Stimulated activated naive CD4-positive, alpha-beta T cell (primary cell): ENCODE measurements around the gene PSIP1.
"Not testable (repeated sequence)": the region's sequence is repeated elsewhere in the genome, so short reads cannot be mapped to it uniquely, and the experiment has no call there.

Experiments
- DNase-seq, 6 experiments: peaks; one replicate each; lab custom pipeline; 2025; lab: John Stamatoyannopoulos, UW

The PSIP1 gene

DNA sequence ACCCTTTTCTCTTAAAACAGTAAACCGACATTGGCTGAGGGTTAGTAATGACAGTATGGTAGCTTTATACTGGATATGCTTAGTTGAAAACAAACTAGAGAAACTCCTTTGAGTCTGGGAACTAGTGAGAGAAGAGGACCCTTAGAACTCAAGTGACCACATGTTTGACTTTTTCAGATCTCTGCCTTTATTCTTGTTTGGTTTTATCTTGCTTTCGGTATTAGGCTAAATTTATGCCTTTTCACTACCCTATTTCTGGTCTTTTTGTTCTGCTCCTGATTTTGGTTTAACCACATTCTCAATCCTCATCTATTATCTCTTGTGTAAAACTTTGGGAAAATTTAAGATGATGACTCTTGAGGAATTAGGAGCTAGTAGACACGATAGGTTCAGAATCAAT, 77.1 kb downstream of the PSIP1 start:
- no peak for DNase-seq

- no peak for DNase-seq
These were observed 77.6 kb downstream of the PSIP1 start for GRCh38 chr9:15433191-15433590.

- DNase-seq = no peak
These were observed 79.6 kb downstream of the PSIP1 start for GRCh38 chr9:15430920-15431844.

- DNase-seq = not testable (repeated sequence)
These were observed 83.1 kb downstream of the PSIP1 start for GRCh38 chr9:15427702-15428101.

DNA sequence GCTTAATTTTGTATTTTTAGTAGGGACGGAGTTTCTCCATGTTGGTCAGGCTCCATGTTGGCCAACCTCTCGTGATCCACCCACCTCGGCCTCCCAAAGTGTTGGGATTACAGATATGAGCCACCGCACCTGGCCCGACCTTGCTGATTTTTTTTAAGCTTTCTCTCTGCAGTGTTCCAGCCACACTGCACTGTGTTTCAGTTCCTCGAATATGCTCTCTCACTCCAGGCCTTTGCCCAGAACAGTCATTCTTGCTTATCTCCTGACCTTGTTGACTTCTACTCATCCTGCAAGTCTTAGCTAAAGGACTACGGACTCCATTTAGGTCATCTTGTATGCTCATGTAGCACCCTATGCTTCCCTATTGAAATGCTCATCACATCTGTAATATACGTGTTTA, 84.8 kb downstream of the PSIP1 start:
- DNase-seq = no peak

- DNase-seq = peak in 2 of 6 experiments; percentile 27 to 32
These were observed 87.4 kb downstream of the PSIP1 start for GRCh38 chr9:15423231-15423985.

DNA sequence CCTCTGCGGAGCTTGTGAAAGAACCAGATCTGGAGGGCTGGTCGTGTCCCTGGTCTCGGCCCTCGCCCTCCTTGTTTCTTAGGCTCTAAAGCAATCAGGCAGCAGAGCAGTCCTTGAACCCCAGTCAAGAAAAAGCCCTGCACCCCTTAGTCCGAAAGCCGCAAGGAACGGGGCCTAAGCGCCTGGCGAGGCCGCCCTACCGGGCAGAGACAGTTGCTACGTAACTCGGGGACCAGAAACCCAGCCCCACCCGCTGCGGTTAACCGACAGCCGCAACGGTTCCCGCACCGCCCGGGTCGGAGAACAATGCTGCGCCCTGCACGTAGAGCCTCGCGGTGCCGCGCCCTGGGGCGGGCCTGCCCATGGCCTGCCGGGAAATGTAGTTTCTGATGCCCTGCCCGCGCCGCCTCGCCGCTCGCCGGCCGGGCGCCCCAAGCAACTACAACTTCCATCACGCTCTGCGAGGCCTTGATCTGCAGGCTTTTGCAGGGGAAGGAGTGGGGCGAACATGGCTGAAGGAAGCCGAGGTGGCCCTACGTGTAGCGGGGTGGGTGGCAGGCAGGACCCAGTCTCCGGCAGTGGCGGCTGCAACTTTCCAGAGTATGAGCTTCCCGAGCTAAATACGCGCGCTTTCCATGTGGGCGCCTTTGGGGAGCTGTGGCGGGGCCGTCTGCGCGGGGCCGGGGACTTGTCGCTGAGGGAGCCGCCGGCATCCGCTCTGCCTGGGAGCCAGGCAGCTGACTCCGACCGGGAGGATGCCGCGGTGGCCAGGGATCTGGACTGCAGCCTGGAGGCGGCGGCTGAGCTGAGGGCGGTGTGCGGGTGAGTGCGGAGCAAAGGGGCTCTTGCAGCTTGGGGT, 88.2 kb downstream of the PSIP1 start, which contains the start of gene SNAPC3:
Gene SNAPC3, plus strand, starts transcription at position 505 of the 859 bp plus-strand sequence. Its CDS starts 4 bp downstream, at position 509.
- DNase-seq = peak; percentile 89 to 92 (median 92)

DNA sequence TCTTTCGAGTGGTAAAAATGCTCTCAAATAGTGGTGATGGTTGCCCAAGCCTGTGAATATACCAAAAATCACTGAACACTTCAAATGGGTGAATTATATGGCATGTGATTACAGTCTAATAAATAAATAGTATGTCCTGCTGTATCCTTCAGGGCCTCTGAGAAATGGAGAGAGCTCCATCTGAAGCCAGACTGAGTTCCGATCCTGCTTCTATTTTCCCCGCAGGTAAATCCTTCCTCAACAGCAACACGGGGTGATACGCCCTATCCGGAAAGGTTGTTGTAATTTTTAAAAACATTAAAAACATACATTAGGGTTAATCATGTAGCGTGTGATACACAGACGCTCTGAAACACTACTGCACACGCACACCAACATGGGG, 88.8 kb downstream of the PSIP1 start:
- no peak for DNase-seq

- DNase-seq = no peak
These were observed 89.2 kb downstream of the PSIP1 start for GRCh38 chr9:15421532-15421931.

DNA sequence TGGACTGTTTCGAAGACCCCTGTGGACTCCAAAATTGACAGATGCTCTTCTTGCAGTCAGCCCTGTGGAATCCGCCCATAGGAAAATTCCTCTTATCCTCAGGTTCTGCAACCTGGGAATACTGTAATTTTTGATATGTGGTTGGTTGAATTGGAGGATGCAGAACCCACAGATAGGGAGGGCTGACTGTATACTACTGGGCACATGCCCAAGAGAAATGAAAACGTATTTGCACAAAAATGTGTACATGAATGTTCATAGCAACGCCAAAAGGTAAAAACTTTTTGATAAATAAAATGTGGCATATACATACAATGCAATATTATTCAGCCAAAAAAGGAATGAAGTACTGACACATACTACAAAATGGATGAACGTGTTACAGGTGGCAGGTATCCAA, 90.0 kb downstream of the PSIP1 start:
- DNase-seq = no peak

- DNase-seq = no peak
These were observed 93.1 kb downstream of the PSIP1 start for GRCh38 chr9:15417626-15418025.

GRCh38 chr9:15416880-15417279, 93.9 kb downstream of the PSIP1 start:
- peak in 4 of 6 experiments; percentile 3 to 30 (median 24) for DNase-seq
